ENCODE results near the gene NMNAT2.
"Not testable (repeated sequence)": the region's sequence is repeated elsewhere in the genome, so short reads cannot be mapped to it uniquely, and the experiment has no call there.

NMNAT2 gene

GRCh38 chr1:183433703-183434102 lies 15.5 kb upstream of the NMNAT2 start:
- Histone ChIP-seq H3K4me3 (IDR thresholded peaks at IDR 0.05; ENCODE audit: insufficient read depth, low read depth, low read length) (no peak overlapping the region), H3K9ac (no peak overlapping the region), H3K79me2 (ENCODE audit: insufficient read depth, low read depth) (no peaks in the 10 kb centered on the region), H2AFZ (ENCODE audit: low read depth) (no peak overlapping the region), H3K27me3 (ENCODE audit: insufficient read depth, low read depth) (no peaks in the 10 kb centered on the region), H3K27ac (no peak overlapping the region), H3K4me1 (ENCODE audit: low read depth, poor library complexity, severe bottlenecking) (no peaks in the 10 kb centered on the region), H3K4me2 (no peak overlapping the region), H3K36me3 (ENCODE audit: insufficient read depth) (no peaks in the 10 kb centered on the region), H4K20me1 (ENCODE audit: insufficient read depth) (no peaks in the 10 kb centered on the region)
- no peak for TF ChIP-seq CTCF (conservative IDR thresholded peaks at IDR 0.05; ENCODE audit: low read depth, low read length)

- H3K9ac ChIP-seq: no peak overlapping the region
- no peaks in the 10 kb centered on the region for H4K20me1 ChIP-seq (ENCODE audit: insufficient read depth)
- H3K4me2 ChIP-seq: no peak overlapping the region
- H3K27ac ChIP-seq: no peak overlapping the region
- H3K79me2 ChIP-seq (ENCODE audit: insufficient read depth, low read depth): no peaks in the 10 kb centered on the region
- no peaks in the 10 kb centered on the region for H3K27me3 ChIP-seq (ENCODE audit: insufficient read depth, low read depth)
- H3K36me3 ChIP-seq (ENCODE audit: insufficient read depth): no peaks in the 10 kb centered on the region
- H2AFZ ChIP-seq (ENCODE audit: low read depth): no peak overlapping the region
- H3K4me3 ChIP-seq (IDR thresholded peaks at IDR 0.05; ENCODE audit: insufficient read depth, low read depth, low read length): no peak overlapping the region
- no peak for TF ChIP-seq CTCF (conservative IDR thresholded peaks at IDR 0.05; ENCODE audit: low read depth, low read length)
- H3K4me1 ChIP-seq (ENCODE audit: low read depth, poor library complexity, severe bottlenecking): no peaks in the 10 kb centered on the region
Observed at GRCh38 chr1:183432548-183432875, 14.3 kb upstream of the NMNAT2 start.

- TF ChIP-seq CTCF (conservative IDR thresholded peaks at IDR 0.05; ENCODE audit: low read depth, low read length): no peak
- no peaks in the 10 kb centered on the region for H3K79me2 ChIP-seq (ENCODE audit: insufficient read depth, low read depth)
- no peaks in the 10 kb centered on the region for H3K4me1 ChIP-seq (ENCODE audit: low read depth, poor library complexity, severe bottlenecking)
- H3K4me3 ChIP-seq (IDR thresholded peaks at IDR 0.05; ENCODE audit: insufficient read depth, low read depth, low read length): no peak overlapping the region
- H3K9ac ChIP-seq: no peak overlapping the region
- H3K4me2 ChIP-seq: no peak overlapping the region
- no peak overlapping the region for H2AFZ ChIP-seq (ENCODE audit: low read depth)
- no peaks in the 10 kb centered on the region for H4K20me1 ChIP-seq (ENCODE audit: insufficient read depth)
- H3K36me3 ChIP-seq (ENCODE audit: insufficient read depth): no peaks in the 10 kb centered on the region
- no peak overlapping the region for H3K27ac ChIP-seq
- H3K27me3 ChIP-seq (ENCODE audit: insufficient read depth, low read depth): no peaks in the 10 kb centered on the region
Observed at GRCh38 chr1:183431840-183432547, 13.8 kb upstream of the NMNAT2 start.

- H3K27me3 ChIP-seq (ENCODE audit: insufficient read depth, low read depth); H2AFZ ChIP-seq (ENCODE audit: low read depth); H3K9ac ChIP-seq; H4K20me1 ChIP-seq (ENCODE audit: insufficient read depth); H3K36me3 ChIP-seq (ENCODE audit: insufficient read depth); H3K27ac ChIP-seq; H3K4me1 ChIP-seq (ENCODE audit: low read depth, poor library complexity, severe bottlenecking); H3K4me3 ChIP-seq (IDR thresholded peaks at IDR 0.05; ENCODE audit: insufficient read depth, low read depth, low read length); H3K79me2 ChIP-seq (ENCODE audit: insufficient read depth, low read depth); H3K4me2 ChIP-seq: not testable (repeated sequence)
Observed at GRCh38 chr1:183427591-183427990, 9.4 kb upstream of the NMNAT2 start.

GRCh38 chr1:183424691-183425090 lies 6.5 kb upstream of the NMNAT2 start:
- no peaks in the 10 kb centered on the region for H3K36me3 ChIP-seq (ENCODE audit: insufficient read depth)
- H3K4me2 ChIP-seq: no peak overlapping the region
- H3K27ac ChIP-seq: no peak overlapping the region
- H3K4me3 ChIP-seq (IDR thresholded peaks at IDR 0.05; ENCODE audit: insufficient read depth, low read depth, low read length): no peak overlapping the region
- H3K4me1 ChIP-seq (ENCODE audit: low read depth, poor library complexity, severe bottlenecking): no peaks in the 10 kb centered on the region
- no peak overlapping the region for H2AFZ ChIP-seq (ENCODE audit: low read depth)
- no peaks in the 10 kb centered on the region for H3K79me2 ChIP-seq (ENCODE audit: insufficient read depth, low read depth)
- H3K9ac ChIP-seq: no peak overlapping the region
- TF ChIP-seq CTCF (conservative IDR thresholded peaks at IDR 0.05; ENCODE audit: low read depth, low read length): no peak
- H3K27me3 ChIP-seq (ENCODE audit: insufficient read depth, low read depth): no peaks in the 10 kb centered on the region
- no peaks in the 10 kb centered on the region for H4K20me1 ChIP-seq (ENCODE audit: insufficient read depth)

All from KMS-11 (cell line).